GM18867 (cell line): ENCODE results near the gene CLEC3B.
"Not testable (repeated sequence)": the region's sequence is repeated elsewhere in the genome, so short reads cannot be mapped to it uniquely, and the experiment has no call there.

Experiments
- ATAC-seq: cut with Tn5 transposase; IDR thresholded peaks from one replicate; pipeline ENCODE4 v1.9.1; 2021; ENCODE audit warnings: mild to moderate bottlenecking, moderate library complexity; ENCODE audit not compliant: unreplicated experiment

CLEC3B gene

GRCh38 chr3:45034612-45035252, 8.6 kb downstream of the CLEC3B start:
- no peak for ATAC-seq

- no peak for ATAC-seq
These were observed 9.6 kb downstream of the CLEC3B start for GRCh38 chr3:45035441-45036301.

DNA sequence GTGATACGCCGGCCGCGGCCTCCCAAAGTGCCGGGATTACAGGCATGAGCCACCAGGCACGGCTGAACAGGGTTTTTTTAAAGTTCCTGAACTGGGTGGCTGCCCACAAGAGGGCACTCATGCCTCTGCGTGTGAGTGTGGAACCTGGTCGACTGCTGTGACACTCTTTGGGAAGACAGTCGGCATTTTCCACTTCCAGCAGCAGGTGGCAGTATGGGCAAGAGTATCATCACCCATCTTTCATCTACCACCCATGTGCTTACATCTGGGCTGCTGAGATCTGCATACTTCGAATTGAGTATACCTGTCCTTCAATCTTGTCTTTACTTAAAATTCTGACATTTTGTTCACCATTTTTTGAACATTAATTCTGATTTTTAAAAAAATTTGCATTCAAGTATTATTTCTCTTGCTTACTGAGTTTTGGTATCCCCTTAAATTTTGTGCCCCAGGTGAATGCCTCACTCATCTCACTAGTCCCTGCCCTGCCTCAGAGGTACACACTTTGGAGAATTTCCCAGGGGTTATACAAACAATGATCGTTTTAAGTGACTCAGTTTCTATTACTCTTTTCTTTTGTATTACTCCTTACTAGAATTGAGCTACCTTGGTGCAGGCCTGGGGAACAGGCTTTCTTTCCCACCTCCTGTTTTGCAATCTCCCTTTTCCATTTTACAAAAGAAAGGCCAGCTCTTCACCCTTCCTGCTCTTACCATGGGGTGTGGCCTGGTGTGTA, 11.8 kb downstream of the CLEC3B start:
- ATAC-seq = peak; percentile 73

- peak; percentile 35 for ATAC-seq
These were observed 15.6 kb downstream of the CLEC3B start for GRCh38 chr3:45041666-45042065.

- no peak for ATAC-seq
These were observed 16.1 kb downstream of the CLEC3B start for GRCh38 chr3:45042162-45042561.

- ATAC-seq = no peak
These were observed 17.7 kb downstream of the CLEC3B start for GRCh38 chr3:45043728-45044299.

DNA sequence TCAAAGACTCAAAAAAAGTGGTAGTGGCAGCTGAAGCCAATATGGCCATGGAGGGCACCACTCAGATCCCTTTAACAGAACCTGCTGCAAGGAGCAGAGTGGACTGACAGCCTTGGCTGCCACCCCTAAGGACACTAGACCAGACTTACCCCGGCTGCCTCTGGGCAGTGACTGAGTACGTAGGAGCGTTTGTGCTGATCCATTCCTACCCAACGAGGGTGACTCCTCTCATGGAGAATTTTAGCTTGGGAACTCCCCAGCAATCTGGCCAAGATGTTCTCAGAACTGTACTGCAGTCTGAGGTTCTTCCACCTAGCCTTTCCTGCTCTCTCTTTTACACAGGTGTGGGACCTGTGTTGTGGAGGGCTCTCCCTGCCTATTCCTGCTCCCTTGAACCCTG, 22.1 kb downstream of the CLEC3B start:
- no peak for ATAC-seq

DNA sequence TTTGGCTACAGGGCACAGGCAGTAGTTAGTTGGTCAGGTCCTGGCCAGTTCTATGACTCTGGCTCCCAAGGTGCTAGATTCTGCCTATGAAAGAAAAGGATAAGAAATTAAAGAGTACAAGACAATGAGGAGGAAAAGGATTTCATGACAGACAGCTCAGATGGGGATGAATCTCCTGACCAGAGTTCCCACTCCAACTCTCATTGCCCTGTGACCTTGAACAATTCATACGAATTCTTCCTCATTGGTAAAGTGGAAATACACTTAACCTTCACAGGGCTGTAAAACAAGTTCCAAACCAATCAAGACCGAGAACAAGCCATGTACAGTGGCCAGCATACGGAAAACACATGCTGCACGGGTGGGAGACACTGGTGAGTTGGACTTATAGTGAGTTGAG, 23.7 kb downstream of the CLEC3B start:
- no peak for ATAC-seq

DNA sequence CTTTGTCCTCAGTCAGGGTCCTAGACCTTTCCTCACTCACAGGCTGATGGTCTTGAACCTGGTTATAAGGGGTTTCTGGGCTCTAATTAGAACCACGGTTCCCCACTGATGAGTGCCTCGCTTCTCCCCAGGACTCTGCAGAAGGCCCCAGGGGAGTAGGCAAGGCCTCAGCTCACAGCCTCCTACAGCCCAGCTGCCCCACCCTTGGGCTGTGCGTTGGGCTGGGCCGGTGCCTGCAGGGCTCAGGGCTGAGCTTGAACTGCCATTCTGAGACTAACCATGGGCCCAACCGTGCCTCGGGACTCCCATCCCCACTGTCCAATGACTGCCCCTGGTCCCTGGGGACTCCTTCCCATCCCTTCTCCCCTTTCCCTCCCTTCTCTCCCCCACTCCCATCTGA, 25.6 kb downstream of the CLEC3B start:
- ATAC-seq = no peak

DNA sequence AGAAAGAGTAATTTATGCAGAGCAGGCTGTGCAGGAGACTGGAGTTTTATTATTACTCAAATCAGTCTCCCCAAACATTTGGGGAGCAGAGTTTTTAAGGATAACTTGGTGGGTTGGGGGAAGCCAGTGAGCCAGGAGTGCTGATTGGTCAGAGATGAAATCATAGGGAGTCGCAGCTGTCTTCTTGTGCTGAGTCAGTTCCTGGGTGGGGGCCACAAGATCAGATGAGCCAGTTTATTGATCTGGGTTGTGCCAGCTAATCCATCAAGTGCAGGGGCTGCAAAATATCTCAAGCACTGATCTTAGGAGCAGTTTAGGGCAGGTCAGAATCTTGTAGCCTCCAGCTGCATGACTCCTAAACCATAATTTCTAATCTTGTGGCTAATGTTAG, 27.7 kb downstream of the CLEC3B start:
- ATAC-seq = not testable (repeated sequence)

GRCh38 chr3:45054196-45054857, 28.2 kb downstream of the CLEC3B start:
- no peak for ATAC-seq

- ATAC-seq = no peak
These were observed 28.9 kb downstream of the CLEC3B start for GRCh38 chr3:45055032-45055410.

GRCh38 chr3:45055411-45056143, 29.5 kb downstream of the CLEC3B start:
- ATAC-seq = no peak

DNA sequence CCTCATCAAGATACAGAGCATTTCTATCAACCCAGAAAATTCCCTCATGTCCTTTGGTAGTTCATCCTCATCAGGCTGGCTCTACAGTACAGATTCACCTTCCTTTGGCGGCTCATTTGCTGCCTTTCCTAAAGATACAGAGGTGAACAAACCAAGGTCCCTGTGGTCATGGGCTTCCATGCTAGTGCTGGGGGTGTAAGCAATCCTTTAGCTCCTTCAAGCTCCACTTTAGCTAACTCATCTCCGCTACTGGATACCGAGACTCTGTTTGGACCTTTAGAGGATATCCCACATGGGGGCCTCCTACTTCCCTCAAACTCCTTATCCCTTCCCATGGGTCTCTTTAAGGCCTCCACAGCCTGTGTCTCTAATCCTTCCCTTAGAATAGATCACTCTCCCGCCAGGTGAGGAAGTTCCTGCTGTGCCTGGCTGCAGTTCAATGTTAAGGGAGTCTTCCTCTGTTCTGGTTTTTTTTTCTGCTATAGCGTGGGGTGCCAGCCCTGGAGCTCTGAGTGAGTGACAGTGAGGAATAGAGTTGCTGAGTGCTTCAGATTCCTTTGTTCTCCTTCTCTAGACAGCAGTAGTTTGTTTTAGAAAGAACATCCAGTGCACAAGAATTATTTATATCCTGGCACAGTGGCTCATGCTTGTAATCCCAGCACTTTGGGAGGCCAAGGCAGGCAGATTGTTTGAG, 30.7 kb downstream of the CLEC3B start:
- no peak for ATAC-seq

GRCh38 chr3:45057557-45057956, 31.5 kb downstream of the CLEC3B start:
- no peak for ATAC-seq

DNA sequence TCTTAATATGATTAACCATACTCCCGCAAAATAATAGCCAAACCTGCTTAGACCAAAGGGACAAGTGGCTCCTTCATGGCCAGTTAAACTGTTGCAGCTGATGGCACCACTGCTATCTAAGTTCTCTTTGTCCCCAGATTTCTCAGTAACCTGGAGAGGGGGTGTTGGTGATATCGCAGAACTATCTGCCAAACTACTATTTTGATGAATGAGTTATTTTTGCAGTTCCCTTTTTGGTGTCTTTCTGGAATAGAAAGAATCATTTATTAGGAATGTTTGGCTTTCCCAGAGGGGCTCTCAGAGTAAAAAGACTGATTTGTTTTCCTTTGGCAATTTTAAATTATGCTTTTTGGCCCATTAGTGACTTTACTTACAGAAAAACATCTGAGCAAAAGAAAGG, 33.0 kb downstream of the CLEC3B start:
- no peak for ATAC-seq

- no peak for ATAC-seq
These were observed 34.2 kb downstream of the CLEC3B start for GRCh38 chr3:45060165-45060892.

DNA sequence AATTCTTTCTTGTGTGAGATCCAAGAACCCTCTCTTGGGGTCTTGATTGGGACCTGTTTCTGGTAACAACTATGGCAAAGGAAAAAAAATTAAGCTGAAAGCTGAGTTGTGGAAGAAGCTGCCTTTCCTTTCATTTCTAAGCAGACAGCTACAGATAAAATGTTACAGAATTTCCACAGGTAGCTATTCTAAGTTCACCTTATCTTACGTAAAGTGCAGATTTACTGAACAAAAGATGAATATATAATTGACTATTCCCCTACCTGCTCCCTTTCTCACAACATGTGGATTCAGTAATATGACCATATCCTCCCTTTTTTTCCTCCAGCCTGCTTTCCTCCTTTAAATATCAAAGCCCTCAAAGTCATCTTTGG, 36.6 kb downstream of the CLEC3B start:
- no peak for ATAC-seq
